SK-N-SH treated with all-trans-retinoic acid at 6 μM for 48 hours (cell line): ENCODE measurements around the gene GABBR2.

Source experiments
- BACH2 ChIP-seq: fragments of 250-450 bp; sonication (Bioruptor Pico); IDR thresholded peaks from 2 replicates; pipeline ENCODE4 v1.9.0; 2021; ENCODE audit warnings: mild to moderate bottlenecking, borderline replicate concordance
- TCF4 ChIP-seq: fragments of 250-450 bp; sonication (Bioruptor Pico); IDR thresholded peaks from 2 replicates; pipeline ENCODE4 v1.8.0; 2021; ENCODE audit warnings: mild to moderate bottlenecking, moderate library complexity, borderline replicate concordance
- TOX ChIP-seq: fragments of 250-450 bp; sonication (Bioruptor Pico); IDR thresholded peaks from 2 replicates; pipeline ENCODE4 v1.8.0; 2021; ENCODE audit warnings: mild to moderate bottlenecking, moderate library complexity, borderline replicate concordance
- ZFP30 ChIP-seq: fragments of 450-650 bp; formaldehyde crosslinking; IDR thresholded peaks from 2 replicates; pipeline ENCODE4 v1.5.0; 2022; ENCODE audit warnings: mild to moderate bottlenecking, moderate library complexity
- TF ChIP-seq, protein P1 (sequence below): fragments of 250-450 bp; sonication (Bioruptor Pico); IDR thresholded peaks from 2 replicates; pipeline ENCODE4 v1.5.1; 2021; ENCODE audit warnings: mild to moderate bottlenecking, moderate library complexity

DNA sequence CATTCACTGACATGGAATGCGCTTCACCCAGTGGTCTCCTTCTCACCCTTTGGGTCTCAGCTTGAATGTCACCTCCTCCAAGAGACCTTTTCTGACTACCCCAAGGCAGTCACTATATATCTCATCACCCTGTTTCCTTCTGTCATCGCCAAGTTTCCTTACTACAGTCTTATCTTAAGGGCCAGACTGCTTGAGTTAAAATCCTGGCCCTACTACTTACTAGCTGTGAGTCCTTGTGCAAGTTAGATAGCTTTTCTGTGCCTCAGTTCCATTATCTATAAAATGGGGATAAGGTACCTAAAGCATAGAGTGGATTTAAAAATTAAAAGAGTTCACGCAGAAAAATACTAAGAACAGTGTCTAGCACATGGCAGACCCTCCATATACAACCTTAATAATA is 132.4 kb downstream of the GABBR2 start:
- TF ChIP-seq BACH2 (CRISPR knock-in tag) = no peak
- no peak for TF ChIP-seq ZFP30
- TF ChIP-seq TOX (CRISPR knock-in tag) = no peak
- no peak for TF ChIP-seq TCF4 (CRISPR knock-in tag)
- TF ChIP-seq, protein P1, sequence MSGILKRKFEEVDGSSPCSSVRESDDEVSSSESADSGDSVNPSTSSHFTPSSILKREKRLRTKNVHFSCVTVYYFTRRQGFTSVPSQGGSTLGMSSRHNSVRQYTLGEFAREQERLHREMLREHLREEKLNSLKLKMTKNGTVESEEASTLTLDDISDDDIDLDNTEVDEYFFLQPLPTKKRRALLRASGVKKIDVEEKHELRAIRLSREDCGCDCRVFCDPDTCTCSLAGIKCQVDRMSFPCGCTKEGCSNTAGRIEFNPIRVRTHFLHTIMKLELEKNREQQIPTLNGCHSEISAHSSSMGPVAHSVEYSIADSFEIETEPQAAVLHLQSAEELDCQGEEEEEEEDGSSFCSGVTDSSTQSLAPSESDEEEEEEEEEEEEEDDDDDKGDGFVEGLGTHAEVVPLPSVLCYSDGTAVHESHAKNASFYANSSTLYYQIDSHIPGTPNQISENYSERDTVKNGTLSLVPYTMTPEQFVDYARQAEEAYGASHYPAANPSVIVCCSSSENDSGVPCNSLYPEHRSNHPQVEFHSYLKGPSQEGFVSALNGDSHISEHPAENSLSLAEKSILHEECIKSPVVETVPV (CRISPR knock-in tag) = no peak
